B cell (primary cell): ENCODE results near the gene PTPRF. TPM values are rescaled to one million over a fixed set of nuclear protein-coding genes. Genes with fewer than 3 reads are reported as not detected.

Source experiments
- ATAC-seq: fragments of 200-7000 bp; cut with Tn5 transposase; one replicate; pipeline ENCODE4 v1.10.0; 2021; ENCODE audit warnings: low read depth, mild to moderate bottlenecking, moderate number of reproducible peaks, moderate library complexity
- CTCF ChIA-PET: fragments of 350-600 bp; sonication (Branson Sonifier 250); formaldehyde crosslinking; loops from one replicate; lab custom pipeline; 2021; ENCODE audit warnings: antibody characterized with exemption, inconsistent platforms; lab: Charles Lee
- POLR2A ChIA-PET: fragments of 350-600 bp; sonication (Branson Sonifier 250); formaldehyde crosslinking; loops from one replicate; lab custom pipeline; 2021; ENCODE audit warnings: antibody characterized with exemption; lab: Charles Lee
- DNase-seq: peaks from one replicate; pipeline ENCODE4 v3.0.0; 2013
- H2AFZ ChIP-seq: 2 replicates; pipeline ENCODE4 v1.6.1; 2012; ENCODE audit warnings: mild to moderate bottlenecking, low read depth, low read length; ENCODE audit not compliant: insufficient read depth, poor library complexity, severe bottlenecking
- H3K27ac ChIP-seq, 2 donors: 1 replicate in 1 of 2; 2 replicates in 1 of 2; pipeline ENCODE4 v1.5.1; 2012 to 2013; ENCODE audit warnings: low read length in 2 of 2, mild to moderate bottlenecking in 2 of 2, moderate library complexity in 1 of 2
- H3K27me3 ChIP-seq, 4 experiments: fragments of 200-600 bp in 1 of 4; sonication (generic) in 1 of 4; replicated peaks in 1 of 4; 1 replicate in 2 of 4; 2 replicates in 2 of 4; pipeline versions ENCODE4 v1.6.1 to v1.7.0; 2013 to 2016; ENCODE audit warnings: low read length in 3 of 4, mild to moderate bottlenecking in 2 of 4, mixed read lengths in 1 of 4, moderate library complexity in 1 of 4; ENCODE audit not compliant: insufficient read depth in 4 of 4, control insufficient read depth in 3 of 4; ENCODE audit errors: control extremely low read depth in 1 of 4
- H3K36me3 ChIP-seq, 2 experiments: replicated peaks in 1 of 2; 1 replicate in 1 of 2; 2 replicates in 1 of 2; pipeline versions ENCODE4 v1.6.1 to v1.7.1; 2013; ENCODE audit warnings: low read length in 1 of 2; ENCODE audit not compliant: insufficient read depth in 2 of 2, control insufficient read depth in 1 of 2; ENCODE audit errors: control extremely low read depth in 1 of 2, extremely low read depth in 1 of 2
- H3K4me1 ChIP-seq, 2 donors: fragments of 200-600 bp in 1 of 2; sonication (generic) in 1 of 2; 1 replicate in 1 of 2; 2 replicates in 1 of 2; pipeline versions ENCODE4 v1.5.1 to v1.6.1; 2013 to 2017; ENCODE audit warnings: low read length in 2 of 2; ENCODE audit not compliant: control insufficient read depth in 2 of 2, insufficient read depth in 2 of 2
- H3K4me2 ChIP-seq: replicated peaks from 2 replicates; pipeline ENCODE3; 2012; ENCODE audit warnings: mild to moderate bottlenecking, low read depth, low read length; ENCODE audit not compliant: poor library complexity, severe bottlenecking
- H3K4me3 ChIP-seq, 5 experiments: fragments of 200-600 bp in 1 of 5; sonication (generic) in 1 of 5; 1 replicate in 3 of 5; 2 replicates in 2 of 5; pipeline versions ENCODE4 v1.5.1 to v1.7.0; 2011 to 2016; ENCODE audit warnings: low read length in 4 of 5, mild to moderate bottlenecking in 4 of 5, low read depth in 2 of 5, control low read depth in 1 of 5, moderate library complexity in 1 of 5; ENCODE audit not compliant: insufficient read depth in 1 of 5; ENCODE audit errors: control extremely low read depth in 1 of 5, extremely low read depth in 1 of 5
- H3K79me2 ChIP-seq: fragments of 200-600 bp; sonication (generic); one replicate; pipeline ENCODE4 v1.6.0; 2016; ENCODE audit warnings: low read length; ENCODE audit not compliant: control insufficient read depth, insufficient read depth
- H3K9ac ChIP-seq: fragments of 200-600 bp; sonication (generic); 2 replicates; pipeline ENCODE4 v1.6.1; 2017; ENCODE audit warnings: mild to moderate bottlenecking, low read length, moderate library complexity
- H3K9me3 ChIP-seq, 3 donors: one replicate each; pipeline versions ENCODE4 v1.6.1 to v1.7.1; 2013; ENCODE audit warnings: low read length in 2 of 3; ENCODE audit not compliant: control insufficient read depth in 2 of 3, insufficient read depth in 1 of 3; ENCODE audit errors: control extremely low read depth in 1 of 3
- H4K20me1 ChIP-seq: 2 replicates; pipeline ENCODE4 v1.6.0; 2012; ENCODE audit warnings: mild to moderate bottlenecking, low read length; ENCODE audit not compliant: insufficient read depth, control insufficient read depth, poor library complexity, severe bottlenecking
- H3K27ac Mint-ChIP-seq: one replicate; pipeline ENCODE4 v1.8.0; 2021; ENCODE audit warnings: mixed read lengths
- H3K27me3 Mint-ChIP-seq: one replicate; pipeline ENCODE4 v1.8.0; 2021; ENCODE audit warnings: mixed read lengths
- H3K4me1 Mint-ChIP-seq: one replicate; pipeline ENCODE4 v1.8.0; 2021; ENCODE audit warnings: mixed read lengths
- H3K4me3 Mint-ChIP-seq: one replicate; pipeline ENCODE4 v1.8.0; 2021; ENCODE audit warnings: mixed read lengths
- H3K9me3 Mint-ChIP-seq: one replicate; pipeline ENCODE4 v1.8.0; 2022; ENCODE audit warnings: mixed read lengths; ENCODE audit not compliant: insufficient read depth
- CTCF ChIP-seq: fragments of 200-600 bp; IDR thresholded peaks from one replicate; pipeline ENCODE4 v1.8.0; 2022; ENCODE audit warnings: antibody characterized with exemption, mild to moderate bottlenecking
- EZH2 ChIP-seq: IDR thresholded peaks from 2 replicates; pipeline ENCODE4 v1.6.1; 2012; ENCODE audit warnings: borderline replicate concordance, low read depth, mild to moderate bottlenecking, moderate library complexity, low read length; ENCODE audit not compliant: insufficient read depth, poor library complexity, severe bottlenecking
- WGBS: methylation state at CpG from one replicate; pipeline ENCODE4 v1.1.5; 2013; ENCODE audit warnings: missing lambda C conversion rate; ENCODE audit not compliant: insufficient coverage; 5-methylcytosine and 5-hydroxymethylcytosine counted together
- intact Hi-C: fragments of 100-400 bp; cut with micrococcal nuclease; formaldehyde crosslinking; loops from one replicate; pipeline ENCODE4 v1.10.0; 2022
- polyA plus RNA-seq: library from polyadenylated mRNA; depleted of rRNA; stranded (reverse); fragments of >200 nt; gene quantifications from 2 replicates; pipeline ENCODE4 v1.2.3, GENCODE V29; 2012
- total RNA-seq, 2 donors: library from RNA; stranded (reverse); fragments of 120-200 nt in 1 of 2; gene quantifications; 1 replicate in 1 of 2; 2 replicates in 1 of 2; pipeline versions ENCODE4 v1.2.3 to v1.2.4, GENCODE V29; 2013 to 2022

PTPRF gene
- total and polyA plus RNA-seq, 2 donors (not counting 1 experiment from before 2014, with no cell fraction given) = 0.07 to 0.13 TPM

GRCh38 chr1:43587594-43587993, 56.9 kb downstream of the PTPRF start:
- DNase-seq (no peak), ATAC-seq (no peak)
- no peaks in the 10 kb centered on the region for H3K27me3 ChIP-seq
- H3K36me3 ChIP-seq = no peaks in the 10 kb centered on the region
- H3K27ac ChIP-seq = no peak overlapping the region
- H3K9ac ChIP-seq = no peak overlapping the region
- Mint-ChIP-seq H3K4me1 (no peaks in the 10 kb centered on the region), H3K27ac (no peak overlapping the region), H3K9me3 (no peaks in the 10 kb centered on the region), H3K27me3 (no peaks in the 10 kb centered on the region), H3K4me3 (no peak overlapping the region)
- WGBS = 84% methylated on average over 9 of the region's 9 CpGs
- TF ChIP-seq CTCF = no peak
- TF ChIP-seq EZH2 = no peak
- no peaks in the 10 kb centered on the region for H4K20me1 ChIP-seq
- H3K4me2 ChIP-seq = no peak overlapping the region
- no peak overlapping the region for H3K4me3 ChIP-seq
- intact Hi-C loops = no loop called here
- H3K9me3 ChIP-seq = no peaks in the 10 kb centered on the region
- no peaks in the 10 kb centered on the region for H3K79me2 ChIP-seq
- H3K4me1 ChIP-seq = no peaks in the 10 kb centered on the region
- POLR2A ChIA-PET = no interaction called here
- H2AFZ ChIP-seq = no peak overlapping the region
- CTCF ChIA-PET = no interaction called here

- Histone ChIP-seq H3K79me2 (no peaks in the 10 kb centered on the region), H3K9me3 (no peaks in the 10 kb centered on the region), H3K27me3 (no peaks in the 10 kb centered on the region), H3K9ac (no peak overlapping the region), H2AFZ (no peak overlapping the region), H3K4me2 (no peak overlapping the region), H3K4me3 (no peak overlapping the region), H3K36me3 (no peaks in the 10 kb centered on the region), H3K4me1 (no peaks in the 10 kb centered on the region), H3K27ac (no peak overlapping the region), H4K20me1 (no peaks in the 10 kb centered on the region)
- POLR2A ChIA-PET = no interaction called here
- DNase-seq (no peak), ATAC-seq (no peak)
- no peaks in the 10 kb centered on the region for H3K27me3 Mint-ChIP-seq
- no peak for TF ChIP-seq EZH2
- no peaks in the 10 kb centered on the region for H3K4me1 Mint-ChIP-seq
- 94% methylated on average over 18 of the region's 18 CpGs for WGBS
- CTCF ChIA-PET = no interaction called here
- H3K27ac Mint-ChIP-seq = no peak overlapping the region
- no peaks in the 10 kb centered on the region for H3K9me3 Mint-ChIP-seq
- intact Hi-C loops = no loop called here
- no peak overlapping the region for H3K4me3 Mint-ChIP-seq
Observed at GRCh38 chr1:43588592-43588991, 57.9 kb downstream of the PTPRF start.
